HG02852 (cell line): ENCODE data around the gene HSD17B3.
"Not testable (repeated sequence)": the region's sequence is repeated elsewhere in the genome, so short reads cannot be mapped to it uniquely, and the experiment has no call there.

Source experiments
- ATAC-seq: cut with Tn5 transposase; IDR thresholded peaks from one replicate; pipeline ENCODE4 v1.9.1; 2021; ENCODE audit warnings: mild to moderate bottlenecking, moderate library complexity; ENCODE audit not compliant: unreplicated experiment

The HSD17B3 gene

GRCh38 chr9:96236854-96237550 is 65.0 kb downstream of the HSD17B3 start:
- ATAC-seq, result no peak

- not testable (repeated sequence) for ATAC-seq
Measured at GRCh38 chr9:96236337-96236736, 65.6 kb downstream of the HSD17B3 start.

GRCh38 chr9:96232539-96233241 is 69.3 kb downstream of the HSD17B3 start:
- no peak for ATAC-seq

GRCh38 chr9:96232164-96232538 is 69.8 kb downstream of the HSD17B3 start:
- ATAC-seq, result no peak

GRCh38 chr9:96230002-96230401 is 72.0 kb downstream of the HSD17B3 start:
- ATAC-seq, result no peak

GRCh38 chr9:96222132-96222531 is 79.8 kb downstream of the HSD17B3 start:
- no peak for ATAC-seq

GRCh38 chr9:96219900-96220257 is 82.1 kb downstream of the HSD17B3 start:
- no peak for ATAC-seq

- ATAC-seq, result no peak
Measured at GRCh38 chr9:96219026-96219899, 82.7 kb downstream of the HSD17B3 start.

- peak; percentile 84 for ATAC-seq
Measured at GRCh38 chr9:96217754-96218693, 84.0 kb downstream of the HSD17B3 start.

- ATAC-seq, result no peak
Measured at GRCh38 chr9:96217294-96217707, 84.7 kb downstream of the HSD17B3 start.

GRCh38 chr9:96216583-96216982 is 85.4 kb downstream of the HSD17B3 start:
- ATAC-seq, result no peak

- no peak for ATAC-seq
Measured at GRCh38 chr9:96215841-96216240, 86.1 kb downstream of the HSD17B3 start.

- ATAC-seq, result no peak
Measured at GRCh38 chr9:96214635-96215034, 87.3 kb downstream of the HSD17B3 start.

- ATAC-seq, result no peak
Measured at GRCh38 chr9:96209407-96210271, 92.3 kb downstream of the HSD17B3 start.

GRCh38 chr9:96206156-96206751 is 95.7 kb downstream of the HSD17B3 start:
- no peak for ATAC-seq

- no peak for ATAC-seq
Measured at GRCh38 chr9:96204853-96205252, 97.1 kb downstream of the HSD17B3 start.

GRCh38 chr9:96203867-96204501 is 98.0 kb downstream of the HSD17B3 start:
- ATAC-seq, result no peak

GRCh38 chr9:96202971-96203780 is 98.8 kb downstream of the HSD17B3 start:
- ATAC-seq, result no peak
